IPS-20b (cell line): ENCODE results near the gene MARVELD3.
"Not testable (repeated sequence)": the region's sequence is repeated elsewhere in the genome, so short reads cannot be mapped to it uniquely, and the experiment has no call there.

ENCODE experiments used
- H3K27ac ChIP-seq: one replicate; pipeline ENCODE4 v1.5.1; 2013; ENCODE audit warnings: low read length
- H3K27me3 ChIP-seq: 2 replicates; pipeline ENCODE4 v1.6.1; 2013; ENCODE audit warnings: mild to moderate bottlenecking, low read length, inconsistent platforms; ENCODE audit not compliant: insufficient read depth
- H3K36me3 ChIP-seq: 2 replicates; pipeline ENCODE4 v1.6.1; 2013; ENCODE audit warnings: low read depth, mild to moderate bottlenecking, inconsistent platforms, low read length, moderate library complexity; ENCODE audit not compliant: insufficient read depth
- H3K4me1 ChIP-seq: 2 replicates; pipeline ENCODE4 v1.6.1; 2013; ENCODE audit warnings: mild to moderate bottlenecking, control low read depth, inconsistent platforms, low read length, moderate library complexity; ENCODE audit not compliant: insufficient read depth
- H3K4me3 ChIP-seq: 2 replicates; pipeline ENCODE4 v1.5.1; 2013; ENCODE audit warnings: mild to moderate bottlenecking, low read length, inconsistent platforms
- H3K9ac ChIP-seq: 2 replicates; pipeline ENCODE4 v1.6.1; 2013; ENCODE audit warnings: low read depth, mild to moderate bottlenecking, inconsistent platforms, low read length, moderate library complexity
- H3K9me3 ChIP-seq: 2 replicates; pipeline ENCODE4 v1.6.1; 2013; ENCODE audit warnings: mild to moderate bottlenecking, low read depth, low read length, inconsistent platforms; ENCODE audit not compliant: insufficient read depth

The MARVELD3 gene, protein sequence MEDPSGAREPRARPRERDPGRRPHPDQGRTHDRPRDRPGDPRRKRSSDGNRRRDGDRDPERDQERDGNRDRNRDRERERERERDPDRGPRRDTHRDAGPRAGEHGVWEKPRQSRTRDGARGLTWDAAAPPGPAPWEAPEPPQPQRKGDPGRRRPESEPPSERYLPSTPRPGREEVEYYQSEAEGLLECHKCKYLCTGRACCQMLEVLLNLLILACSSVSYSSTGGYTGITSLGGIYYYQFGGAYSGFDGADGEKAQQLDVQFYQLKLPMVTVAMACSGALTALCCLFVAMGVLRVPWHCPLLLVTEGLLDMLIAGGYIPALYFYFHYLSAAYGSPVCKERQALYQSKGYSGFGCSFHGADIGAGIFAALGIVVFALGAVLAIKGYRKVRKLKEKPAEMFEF

GRCh38 chr16:71626018-71626857, at the start of gene MARVELD3:
Gene MARVELD3 (plus strand): TSS chr16:71626184. CDS start chr16:71626230, 46 bp downstream.
- Histone ChIP-seq H3K36me3 (peaks cover 23% of the 10 kb centered on the region), H3K9ac (peak within 1 kb of the TSS; percentile 86; the same call in 1 of the 2 replicates), H3K9me3 (no peaks in the 10 kb centered on the region), H3K4me1 (peaks cover 5% of the 10 kb centered on the region; the same call in 1 of the 2 replicates), H3K4me3 (peak within 1 kb of the TSS; percentile 87), H3K27ac (no peak within 1 kb of the TSS), H3K27me3 (peaks cover 24% of the 10 kb centered on the region)

DNA sequence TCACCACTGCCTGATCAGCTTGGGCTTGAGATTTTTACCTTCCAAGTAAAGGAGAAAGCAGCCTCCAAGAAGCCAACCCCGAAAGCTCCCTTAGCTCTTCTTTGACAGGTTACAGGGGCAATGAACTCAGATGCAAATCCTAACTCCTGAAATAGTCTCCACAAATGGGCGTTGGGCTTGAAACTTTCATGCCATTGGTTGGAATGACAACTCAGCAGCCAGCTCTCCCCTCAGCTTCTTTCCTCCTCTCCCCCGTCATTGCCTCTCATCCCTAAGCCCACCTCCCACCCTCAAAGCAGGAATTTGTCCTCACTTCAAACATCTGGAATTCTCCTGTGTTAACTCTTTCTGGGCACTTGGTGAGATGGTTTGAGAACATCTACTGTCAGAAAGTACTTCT, 49.0 kb upstream of the MARVELD3 start, which contains the start of gene TAT:
TSS of gene TAT (minus strand) at position 122 of the 400 bp plus-strand sequence. CDS start 677 bp downstream, outside the sequence.
- Histone ChIP-seq H3K27ac (no peak within 1 kb of the TSS), H3K4me1 (no peaks in the 10 kb centered on the region), H3K27me3 (no peaks in the 10 kb centered on the region; the same call in 1 of the 2 replicates), H3K9me3 (no peaks in the 10 kb centered on the region), H3K9ac (no peak within 1 kb of the TSS), H3K4me3 (no peak within 1 kb of the TSS), H3K36me3 (no peaks in the 10 kb centered on the region)

DNA sequence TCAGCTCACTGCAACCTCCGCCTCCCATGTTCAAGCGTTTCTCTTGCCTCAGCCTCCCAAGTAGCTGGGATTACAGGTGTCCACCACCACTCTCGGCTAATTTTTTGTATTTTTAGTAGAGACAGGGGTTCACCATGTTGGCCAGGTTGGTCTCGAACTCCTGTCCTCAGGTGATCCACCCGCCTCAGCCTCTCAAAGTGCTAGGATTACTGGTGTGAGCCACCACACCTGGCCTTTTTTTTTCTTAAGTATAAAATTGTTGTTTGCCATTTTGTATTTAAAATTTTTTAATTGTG, 43.5 kb upstream of the MARVELD3 start:
- not testable (repeated sequence) for H3K27me3 ChIP-seq, H3K9ac ChIP-seq, H3K36me3 ChIP-seq

GRCh38 chr16:71584543-71585317, 41.3 kb upstream of the MARVELD3 start:
- no peaks in the 10 kb centered on the region for H3K9me3 ChIP-seq
- H3K27me3 ChIP-seq: no peaks in the 10 kb centered on the region; the same call in 1 of the 2 replicates
- H3K9ac ChIP-seq: no peak overlapping the region
- H3K4me3 ChIP-seq: no peak overlapping the region
- no peaks in the 10 kb centered on the region for H3K4me1 ChIP-seq
- H3K27ac ChIP-seq: no peak overlapping the region
- H3K36me3 ChIP-seq: no peaks in the 10 kb centered on the region

More for the DNA sequence above, 43.5 kb upstream of the MARVELD3 start:
- H3K9me3 ChIP-seq, H3K4me3 ChIP-seq, H3K4me1 ChIP-seq, H3K27ac ChIP-seq: not testable (repeated sequence)

- H3K9ac ChIP-seq: no peak overlapping the region
- no peak overlapping the region for H3K27ac ChIP-seq
- no peaks in the 10 kb centered on the region for H3K9me3 ChIP-seq
- no peaks in the 10 kb centered on the region; the same call in 1 of the 2 replicates for H3K27me3 ChIP-seq
- no peak overlapping the region for H3K4me3 ChIP-seq
- no peaks in the 10 kb centered on the region for H3K36me3 ChIP-seq
- H3K4me1 ChIP-seq: no peaks in the 10 kb centered on the region
These were observed 40.7 kb upstream of the MARVELD3 start for GRCh38 chr16:71585318-71585703.

DNA sequence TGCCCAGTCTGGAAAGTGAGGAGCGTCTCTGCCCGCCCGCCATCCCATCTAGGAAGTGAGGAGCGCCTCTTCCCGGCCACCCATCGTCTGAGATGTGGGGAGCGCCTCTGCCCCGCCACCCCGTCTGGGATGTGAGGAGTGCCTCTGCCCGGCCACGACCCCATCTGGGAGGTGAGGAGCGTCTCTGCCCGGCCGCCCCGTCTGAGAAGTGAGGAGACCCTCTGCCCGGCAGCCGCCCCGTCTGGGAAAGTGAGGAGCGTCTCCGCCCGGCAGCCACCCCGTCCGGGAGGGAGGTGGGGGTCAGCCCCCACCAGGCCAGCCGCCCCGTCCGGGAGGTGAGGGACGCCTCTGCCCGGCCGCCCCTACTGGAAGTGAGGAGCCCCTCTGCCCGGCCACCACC, 36.6 kb upstream of the MARVELD3 start:
- not testable (repeated sequence) for H3K36me3 ChIP-seq, H3K9ac ChIP-seq, H3K4me3 ChIP-seq, H3K27ac ChIP-seq, H3K9me3 ChIP-seq, H3K4me1 ChIP-seq, H3K27me3 ChIP-seq

DNA sequence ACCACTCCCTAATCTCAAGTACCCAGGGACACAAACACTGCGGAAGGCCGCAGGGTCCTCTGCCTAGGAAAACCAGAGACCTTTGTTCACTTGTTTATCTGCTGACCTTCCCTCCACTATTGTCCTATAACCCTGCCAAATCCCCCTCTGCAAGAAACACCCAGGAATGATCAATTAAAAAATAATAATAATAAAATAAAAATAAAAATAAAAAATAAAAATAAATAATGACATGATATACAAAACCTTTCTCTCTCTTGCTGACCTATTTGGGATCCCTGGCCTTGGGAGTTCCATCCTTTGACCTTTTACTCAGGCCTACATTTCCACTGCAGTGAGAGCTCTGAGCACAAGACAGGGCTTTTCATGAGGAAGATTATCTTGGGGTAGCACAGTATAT, 35.9 kb upstream of the MARVELD3 start:
- H3K9me3 ChIP-seq, H3K27me3 ChIP-seq, H3K4me3 ChIP-seq, H3K9ac ChIP-seq, H3K4me1 ChIP-seq, H3K27ac ChIP-seq, H3K36me3 ChIP-seq: not testable (repeated sequence)

- Histone ChIP-seq H3K4me3 (no peak overlapping the region), H3K9ac (no peak overlapping the region), H3K27ac (no peak overlapping the region), H3K9me3 (no peaks in the 10 kb centered on the region), H3K4me1 (no peaks in the 10 kb centered on the region), H3K27me3 (no peaks in the 10 kb centered on the region; the same call in 1 of the 2 replicates), H3K36me3 (no peaks in the 10 kb centered on the region)
These were observed 35.4 kb upstream of the MARVELD3 start for GRCh38 chr16:71590584-71590983.

DNA sequence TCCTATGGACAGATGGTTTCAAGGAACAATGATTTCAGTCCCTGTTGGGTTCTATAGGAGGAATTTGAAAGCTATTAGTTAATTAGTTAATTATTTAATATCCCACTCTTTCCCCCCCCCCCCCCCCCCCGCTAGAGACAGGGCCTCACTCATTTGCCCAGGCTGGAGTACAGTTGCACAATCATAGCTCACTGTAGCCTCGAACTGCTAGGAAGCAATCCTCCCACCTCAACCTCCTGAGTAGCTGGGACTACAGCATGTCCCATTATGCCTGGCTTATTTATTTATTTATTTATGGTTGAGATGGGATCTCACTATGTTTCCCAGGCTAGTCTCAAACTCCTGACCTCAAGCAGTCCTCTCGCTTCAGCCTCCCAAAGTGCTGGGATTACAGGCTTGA, 34.1 kb upstream of the MARVELD3 start:
- Histone ChIP-seq H3K4me3 (no peak overlapping the region), H3K9ac (no peak overlapping the region), H3K27ac (no peak overlapping the region), H3K36me3 (no peaks in the 10 kb centered on the region), H3K4me1 (no peaks in the 10 kb centered on the region), H3K27me3 (no peaks in the 10 kb centered on the region; the same call in 1 of the 2 replicates), H3K9me3 (no peaks in the 10 kb centered on the region)

- no peaks in the 10 kb centered on the region for H3K4me1 ChIP-seq
- no peak overlapping the region for H3K4me3 ChIP-seq
- H3K9ac ChIP-seq: no peak overlapping the region
- no peaks in the 10 kb centered on the region for H3K27me3 ChIP-seq
- H3K9me3 ChIP-seq: no peaks in the 10 kb centered on the region
- no peak overlapping the region for H3K27ac ChIP-seq
- no peaks in the 10 kb centered on the region for H3K36me3 ChIP-seq
These were observed 32.7 kb upstream of the MARVELD3 start for GRCh38 chr16:71593048-71593999.
